Sigmoid colon (tissue), 4 donors: ENCODE measurements around the gene IGLL5.

Experiments used
- POLR2A ChIP-seq, 2 donors: fragments of 450-650 bp; IDR thresholded peaks; one replicate each; pipeline ENCODE4 v1.6.1; 2016; ENCODE audit warnings: antibody characterized with exemption in 2 of 2, mild to moderate bottlenecking in 2 of 2, moderate library complexity in 2 of 2
- POLR2AphosphoS5 ChIP-seq, 4 donors: sonication (generic); formaldehyde crosslinking; IDR thresholded peaks; one replicate each; pipeline ENCODE4 v1.6.1; 2017; ENCODE audit warnings: antibody characterized with exemption in 4 of 4
- TF ChIP-seq, protein P1 (sequence below), 4 experiments: fragments of 450-650 bp in 3 of 4; fragments of 200-600 bp in 1 of 4; IDR thresholded peaks; one replicate each; pipeline ENCODE4 v1.5.1; 2016 to 2019; ENCODE audit warnings: antibody characterized with exemption in 4 of 4, mild to moderate bottlenecking in 3 of 4, moderate library complexity in 2 of 4

DNA sequence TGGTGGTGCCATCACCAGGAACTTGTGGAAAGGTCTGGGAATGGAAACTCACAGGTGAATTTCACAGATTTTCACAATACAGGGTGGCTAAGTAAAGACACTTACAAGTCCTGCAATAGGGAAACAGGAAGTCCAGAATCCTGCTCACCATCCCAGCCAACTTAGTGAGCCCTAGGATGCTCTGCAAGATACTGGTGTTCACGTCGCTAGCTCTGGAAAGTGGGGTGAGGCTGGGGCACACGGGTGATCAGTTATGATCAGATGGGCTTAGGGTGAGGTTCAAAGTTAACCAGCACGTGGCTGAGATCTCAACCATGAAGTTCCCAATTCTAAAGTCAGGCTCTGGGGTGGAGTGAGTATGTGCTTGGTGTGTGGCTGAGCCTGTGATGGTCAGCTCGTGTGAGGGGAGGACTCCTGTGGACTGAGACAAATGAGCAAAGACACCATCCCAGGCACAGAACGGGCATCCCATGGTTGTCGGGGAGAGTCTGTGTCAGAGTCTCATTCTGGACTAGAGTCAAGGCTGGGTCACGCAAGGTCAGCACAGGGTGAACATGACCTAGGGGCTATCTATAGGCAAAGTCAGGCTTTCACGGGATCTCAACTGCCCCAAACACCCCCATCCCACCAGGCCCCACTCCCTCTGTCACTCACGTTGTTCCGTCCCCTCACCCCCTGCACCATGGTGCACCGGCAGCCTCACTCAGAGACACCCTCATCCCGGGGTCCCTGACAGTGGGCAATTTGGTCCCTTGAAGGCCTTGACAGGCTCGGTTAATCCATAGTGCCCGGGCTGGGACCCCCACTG lies 23.9 kb downstream of the IGLL5 start:
- TF ChIP-seq, protein P1, sequence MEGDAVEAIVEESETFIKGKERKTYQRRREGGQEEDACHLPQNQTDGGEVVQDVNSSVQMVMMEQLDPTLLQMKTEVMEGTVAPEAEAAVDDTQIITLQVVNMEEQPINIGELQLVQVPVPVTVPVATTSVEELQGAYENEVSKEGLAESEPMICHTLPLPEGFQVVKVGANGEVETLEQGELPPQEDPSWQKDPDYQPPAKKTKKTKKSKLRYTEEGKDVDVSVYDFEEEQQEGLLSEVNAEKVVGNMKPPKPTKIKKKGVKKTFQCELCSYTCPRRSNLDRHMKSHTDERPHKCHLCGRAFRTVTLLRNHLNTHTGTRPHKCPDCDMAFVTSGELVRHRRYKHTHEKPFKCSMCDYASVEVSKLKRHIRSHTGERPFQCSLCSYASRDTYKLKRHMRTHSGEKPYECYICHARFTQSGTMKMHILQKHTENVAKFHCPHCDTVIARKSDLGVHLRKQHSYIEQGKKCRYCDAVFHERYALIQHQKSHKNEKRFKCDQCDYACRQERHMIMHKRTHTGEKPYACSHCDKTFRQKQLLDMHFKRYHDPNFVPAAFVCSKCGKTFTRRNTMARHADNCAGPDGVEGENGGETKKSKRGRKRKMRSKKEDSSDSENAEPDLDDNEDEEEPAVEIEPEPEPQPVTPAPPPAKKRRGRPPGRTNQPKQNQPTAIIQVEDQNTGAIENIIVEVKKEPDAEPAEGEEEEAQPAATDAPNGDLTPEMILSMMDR (IDR thresholded peaks at IDR 0.05), result no peak
- TF ChIP-seq POLR2A (IDR thresholded peaks at IDR 0.05) (no peak), POLR2AphosphoS5 (IDR thresholded peaks at IDR 0.05) (no peak)
